Lung (tissue), 12 donors: ENCODE data around the gene PTMA. TPM values are rescaled to one million over a fixed set of nuclear protein-coding genes. Genes with fewer than 3 reads are reported as not detected.

Experiments
- ATAC-seq: fragments of 200-7000 bp; cut with Tn5 transposase; one replicate; pipeline ENCODE4 v1.9.1; 2020; ENCODE audit warnings: moderate number of reproducible peaks; ENCODE audit not compliant: insufficient read depth, low FRiP score
- DNase-seq, 3 donors: peaks; one replicate each; pipeline ENCODE4 v3.0.0-alpha.2; 2013 to 2017
- H3K27ac ChIP-seq, 2 donors: one replicate each; pipeline ENCODE4 v1.5.1; 2013; ENCODE audit warnings: mild to moderate bottlenecking in 2 of 2, moderate library complexity in 2 of 2, control low read depth in 1 of 2, inconsistent platforms in 1 of 2, low read depth in 1 of 2, low read length in 1 of 2
- H3K27me3 ChIP-seq, 3 donors: one replicate each; pipeline ENCODE4 v1.5.1; 2013; ENCODE audit warnings: low read length in 2 of 3; ENCODE audit not compliant: control insufficient read depth in 3 of 3, insufficient read depth in 3 of 3
- H3K36me3 ChIP-seq, 4 donors: one replicate each; pipeline ENCODE4 v1.5.1; 2013; ENCODE audit warnings: low read length in 4 of 4, mild to moderate bottlenecking in 1 of 4, moderate library complexity in 1 of 4; ENCODE audit not compliant: control insufficient read depth in 4 of 4, insufficient read depth in 4 of 4
- H3K4me1 ChIP-seq, 5 donors: one replicate each; pipeline ENCODE4 v1.5.1; 2013; ENCODE audit warnings: low read length in 5 of 5, mild to moderate bottlenecking in 2 of 5, moderate library complexity in 1 of 5; ENCODE audit not compliant: control insufficient read depth in 5 of 5, insufficient read depth in 5 of 5
- H3K4me3 ChIP-seq: one replicate; pipeline ENCODE4 v1.5.1; 2013; ENCODE audit warnings: mild to moderate bottlenecking, control low read depth, moderate library complexity
- H3K9ac ChIP-seq, 2 donors: one replicate each; pipeline ENCODE4 v1.5.1; 2013; ENCODE audit warnings: low read length in 2 of 2, control low read depth in 1 of 2; ENCODE audit not compliant: insufficient read depth in 1 of 2
- H3K9me3 ChIP-seq, 4 donors: one replicate each; pipeline ENCODE4 v1.5.1; 2013; ENCODE audit warnings: low read length in 3 of 4, mild to moderate bottlenecking in 1 of 4, moderate library complexity in 1 of 4; ENCODE audit not compliant: control insufficient read depth in 4 of 4, insufficient read depth in 3 of 4
- WGBS, 2 donors: extraction: QIAGEN DNeasy Blood & Tissue Kit; methylation state at CpG; one replicate each; pipeline ENCODE4 v1.1.7; 2013; 5-methylcytosine and 5-hydroxymethylcytosine counted together
- polyA plus RNA-seq, 2 donors: library from polyadenylated mRNA; stranded (reverse); fragments of 200-250 nt; gene quantifications; one replicate each; pipeline ENCODE4 v1.2.1, GENCODE V29; 2013
- total RNA-seq, 2 donors: library from RNA; depleted of rRNA in 1 of 2; stranded (reverse); fragments of >200 nt in 1 of 2; gene quantifications; one replicate each; pipeline ENCODE4 v1.2.1, GENCODE V29; 2014 to 2021
- TF ChIP-seq, protein P1 (sequence below): IDR thresholded peaks from 2 replicates; pipeline ENCODE4 v1.5.1; 2012; ENCODE audit warnings: mild to moderate bottlenecking; ENCODE audit errors: control extremely low read depth, extremely low read depth
- donor health status: control.
- donor health status: control.
- donor health status: Bipolar disorder and iron deficiency.
- donor health status: healthy.
- donor health status: DM: yes; HTN: yes; CAD: no.

Gene PTMA
- total and polyA plus RNA-seq, 4 donors = 755 to 1,655 (median 1,279) TPM

DNA sequence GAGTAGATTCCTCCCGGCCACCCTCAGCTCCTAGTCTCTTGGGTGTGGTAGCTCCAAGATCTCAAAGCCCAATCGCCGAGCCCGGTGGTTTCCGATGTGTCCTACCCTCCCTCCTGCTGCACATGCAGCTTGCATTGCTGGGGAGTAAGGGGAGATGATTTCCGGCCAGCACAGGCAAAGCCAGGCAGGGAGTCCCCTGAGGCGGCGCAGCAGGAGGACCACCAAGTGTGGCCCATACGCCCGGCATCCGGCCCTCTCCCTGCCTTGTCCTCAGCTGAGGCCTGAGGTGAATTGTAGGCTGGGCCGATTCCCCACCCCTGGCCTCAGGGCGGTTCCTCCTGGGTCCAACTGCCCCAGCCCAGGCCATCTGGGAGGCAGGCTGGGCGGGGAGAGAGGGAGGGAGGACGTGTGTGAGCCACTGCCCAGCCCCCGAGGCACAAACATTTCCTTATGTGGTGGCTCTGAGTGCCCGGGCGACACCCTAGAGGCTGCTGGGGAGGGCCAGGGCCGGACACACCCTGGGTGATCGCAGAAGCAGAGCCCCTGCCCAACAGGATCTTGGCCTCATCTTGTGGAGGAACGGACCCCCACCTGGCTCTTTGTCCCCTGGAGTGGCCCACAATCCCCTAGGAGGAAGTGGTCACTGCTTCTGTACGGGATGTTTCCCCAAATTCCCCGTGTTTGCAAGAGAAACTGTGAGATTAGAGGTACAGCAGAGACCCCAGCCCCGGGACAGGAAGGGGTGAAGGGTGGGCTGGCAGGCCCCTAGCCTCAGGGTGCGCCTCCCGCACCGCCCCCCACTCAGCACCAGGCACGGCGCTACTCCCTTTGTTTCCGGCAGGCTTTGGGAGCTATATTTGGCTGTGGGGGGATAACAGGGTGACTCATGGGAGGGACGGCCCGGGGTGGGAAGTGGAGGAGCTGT lies 41.9 kb upstream of the PTMA start:
- Histone ChIP-seq H3K9me3 (no peaks in the 10 kb centered on the region), H3K4me3 (peak overlapping the region; percentile 37), H3K4me1 (peaks cover 0 to 26% (median 12%) of the 10 kb centered on the region in 5 donors), H3K36me3 (no peaks in the 10 kb centered on the region), H3K27me3 (no peaks in the 10 kb centered on the region), H3K27ac (peak overlapping the region; percentile 99 to 100), H3K9ac (peak overlapping the region; percentile 59 to 72)
- peak; percentile 83 for ATAC-seq
- DNase-seq = peak; percentile 93 to 96 (median 94)
- 4 to 8% methylated on average over 24 to 32 of the region's 32 CpGs for WGBS, 2 donors
- TF ChIP-seq, protein P1, sequence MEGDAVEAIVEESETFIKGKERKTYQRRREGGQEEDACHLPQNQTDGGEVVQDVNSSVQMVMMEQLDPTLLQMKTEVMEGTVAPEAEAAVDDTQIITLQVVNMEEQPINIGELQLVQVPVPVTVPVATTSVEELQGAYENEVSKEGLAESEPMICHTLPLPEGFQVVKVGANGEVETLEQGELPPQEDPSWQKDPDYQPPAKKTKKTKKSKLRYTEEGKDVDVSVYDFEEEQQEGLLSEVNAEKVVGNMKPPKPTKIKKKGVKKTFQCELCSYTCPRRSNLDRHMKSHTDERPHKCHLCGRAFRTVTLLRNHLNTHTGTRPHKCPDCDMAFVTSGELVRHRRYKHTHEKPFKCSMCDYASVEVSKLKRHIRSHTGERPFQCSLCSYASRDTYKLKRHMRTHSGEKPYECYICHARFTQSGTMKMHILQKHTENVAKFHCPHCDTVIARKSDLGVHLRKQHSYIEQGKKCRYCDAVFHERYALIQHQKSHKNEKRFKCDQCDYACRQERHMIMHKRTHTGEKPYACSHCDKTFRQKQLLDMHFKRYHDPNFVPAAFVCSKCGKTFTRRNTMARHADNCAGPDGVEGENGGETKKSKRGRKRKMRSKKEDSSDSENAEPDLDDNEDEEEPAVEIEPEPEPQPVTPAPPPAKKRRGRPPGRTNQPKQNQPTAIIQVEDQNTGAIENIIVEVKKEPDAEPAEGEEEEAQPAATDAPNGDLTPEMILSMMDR = no peak

DNA sequence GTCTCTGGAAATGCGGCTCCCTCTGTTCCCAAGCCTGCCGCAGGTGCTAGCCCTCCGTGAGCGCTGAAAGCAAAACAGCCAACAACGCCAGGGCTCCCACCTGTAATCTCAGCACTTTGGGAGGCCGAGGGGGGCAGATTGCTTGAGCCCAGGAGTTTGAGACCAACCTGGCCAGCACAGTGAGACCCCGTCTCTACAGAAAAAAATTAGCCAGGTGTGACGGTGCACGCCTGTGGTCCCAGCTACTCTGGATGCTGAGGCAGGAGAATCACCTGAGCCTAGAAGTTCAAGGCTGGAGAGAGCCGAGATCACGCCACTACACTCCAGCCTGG lies 41.3 kb upstream of the PTMA start:
- Histone ChIP-seq H3K9me3 (no peaks in the 10 kb centered on the region), H3K9ac (peak overlapping the region; percentile 59 to 72), H3K36me3 (no peaks in the 10 kb centered on the region), H3K27ac (peak overlapping the region; percentile 99 to 100), H3K27me3 (no peaks in the 10 kb centered on the region), H3K4me1 (peaks cover 0 to 26% (median 12%) of the 10 kb centered on the region in 5 donors), H3K4me3 (no peak overlapping the region)
- WGBS, 2 donors = 38 to 40% methylated on average over 11 of the region's 11 CpGs
- no peak for DNase-seq
- TF ChIP-seq, protein P1 = no peak
- no peak for ATAC-seq

DNA sequence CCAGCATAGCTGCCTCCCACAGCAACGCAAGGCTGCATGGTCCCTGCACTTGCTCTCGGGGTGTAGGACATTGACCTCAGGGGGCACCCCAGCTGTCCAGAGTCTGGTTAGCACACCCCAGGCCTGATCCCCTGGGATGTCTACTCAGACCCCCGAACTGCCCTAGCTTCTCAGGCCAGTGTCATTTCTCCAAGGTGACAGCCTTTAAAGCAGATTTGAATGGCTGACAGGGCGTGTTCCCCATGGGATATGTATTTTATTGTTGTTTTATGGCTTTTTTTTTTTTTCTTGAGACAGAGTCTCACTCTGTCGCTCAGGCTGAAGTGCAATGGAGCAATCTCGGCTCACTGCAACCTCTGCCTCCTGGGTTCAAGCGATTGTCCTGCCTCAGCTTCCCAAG lies 40.8 kb upstream of the PTMA start:
- H3K9me3 ChIP-seq = no peaks in the 10 kb centered on the region
- H3K36me3 ChIP-seq = no peaks in the 10 kb centered on the region
- ATAC-seq = no peak
- H3K27me3 ChIP-seq = no peaks in the 10 kb centered on the region
- no peak overlapping the region for H3K9ac ChIP-seq
- 87 to 88% methylated on average over 7 of the region's 7 CpGs for WGBS, 2 donors
- TF ChIP-seq, protein P1 = no peak
- no peak for DNase-seq
- H3K27ac ChIP-seq = peak overlapping the region; percentile 99 to 100
- H3K4me3 ChIP-seq = no peak overlapping the region
- H3K4me1 ChIP-seq = peaks cover 0 to 31% (median 15%) of the 10 kb centered on the region in 5 donors
